ENCODE results near the gene MT1B. TPM values are rescaled to one million over a fixed set of nuclear protein-coding genes. Genes with fewer than 3 reads are reported as not detected.

MT1B gene
- total RNA-seq (not detected), polyA plus RNA-seq (not detected), total RNA-seq (not detected)

DNA sequence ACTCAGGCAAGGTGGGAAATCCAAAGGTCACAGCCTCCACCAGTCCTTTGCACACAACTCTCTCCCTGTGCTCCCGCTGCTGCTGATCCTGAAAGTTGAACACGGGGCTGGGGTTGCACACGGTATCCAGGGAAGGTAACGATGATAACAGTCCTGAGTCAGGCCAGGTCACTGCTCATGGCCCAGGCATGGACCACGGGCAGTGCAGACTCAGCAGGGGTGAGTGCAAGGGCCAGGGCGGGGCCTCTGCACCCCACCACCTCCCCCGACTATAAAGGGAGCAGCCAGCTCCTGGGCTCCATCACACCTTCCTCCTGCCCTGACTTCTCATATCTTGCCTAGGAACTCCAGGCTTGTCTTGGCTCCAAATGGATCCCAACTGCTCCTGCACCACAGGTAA, at the start of gene MT1B:
TSS of gene MT1B (plus strand) at position 301 of the 400 bp plus-strand sequence. CDS start at position 369, 68 bp downstream.
- ChIA-PET POLR2A (no interaction called here), CTCF (no interaction called here)
- ATAC-seq: no peak

GRCh38 chr16:56603589-56603988, 48.1 kb upstream of the MT1B start:
- H3K4me3 ChIP-seq (ENCODE audit: low read length): no peak overlapping the region
- Mint-ChIP-seq H3K36me3 (no peaks in the 10 kb centered on the region), H3K9me3 (no peaks in the 10 kb centered on the region), H3K27me3 (peaks cover 0 to 16% (median 3%) of the 10 kb centered on the region in 5 donors), H3K4me1 (peaks cover 18 to 28% (median 23%) of the 10 kb centered on the region in 7 donors), H3K4me3 (no peak overlapping the region), H3K27ac (peak overlapping the region in 1 of 9 donors; percentile 31)
- intact Hi-C loops (cut with micrococcal nuclease): loop anchor here in 1 of 2 donors (1.0 kb wide), 2 partner anchors 40 to 99 kb away; no protein-coding TSS in a partner anchor
- no peaks in the 10 kb centered on the region for H3K27me3 ChIP-seq (ENCODE audit: control insufficient read depth in 2 of 2, insufficient read depth in 2 of 2, low read length in 2 of 2)
- H3K4me1 ChIP-seq (ENCODE audit: control insufficient read depth in 2 of 2, insufficient read depth in 2 of 2, low read length in 2 of 2): peaks cover 14 to 18% of the 10 kb centered on the region in 2 donors
- POLR2A ChIA-PET: interaction anchor here (3.6 kb wide), 1 partner anchor 99 kb away, joined by 16 read pairs; no protein-coding TSS in a partner anchor
- CTCF ChIA-PET: interaction anchor here (0.7 to 1.6 kb wide), 6 partner anchors 18 to 105 kb away, joined by 3 to 8 read pairs (median 5); no protein-coding TSS in a partner anchor
- H3K36me3 ChIP-seq (ENCODE audit: control insufficient read depth in 2 of 3, insufficient read depth in 3 of 3, low read length in 3 of 3): no peaks in the 10 kb centered on the region
- ATAC-seq (no peak), DNase-seq (peak in 2 of 9 donors; percentile 22 to 25)
- no peak overlapping the region for H3K27ac ChIP-seq (ENCODE audit: low read depth, low read length)
- H3K9me3 ChIP-seq (ENCODE audit: control insufficient read depth in 2 of 3, low read length in 3 of 3): no peaks in the 10 kb centered on the region

More for the DNA sequence above, at the start of gene MT1B:
- peaks cover 9 to 53% (median 16%) of the 10 kb centered on the region in 5 donors for H3K27me3 Mint-ChIP-seq
- Histone ChIP-seq H3K9me3 (ENCODE audit: control insufficient read depth in 2 of 3, low read length in 3 of 3) (no peaks in the 10 kb centered on the region), H3K4me3 (ENCODE audit: low read length) (no peak within 1 kb of the TSS), H3K27ac (ENCODE audit: low read depth, low read length) (no peak within 1 kb of the TSS), H3K27me3 (ENCODE audit: control insufficient read depth in 2 of 2, insufficient read depth in 2 of 2, low read length in 2 of 2) (peaks cover 0 to 8% of the 10 kb centered on the region in 2 donors), H3K36me3 (ENCODE audit: control insufficient read depth in 2 of 3, insufficient read depth in 3 of 3, low read length in 3 of 3) (no peaks in the 10 kb centered on the region), H3K4me1 (ENCODE audit: control insufficient read depth in 2 of 2, insufficient read depth in 2 of 2, low read length in 2 of 2) (no peaks in the 10 kb centered on the region)
- H3K4me1 Mint-ChIP-seq: no peaks in the 10 kb centered on the region
- no peaks in the 10 kb centered on the region for H3K36me3 Mint-ChIP-seq
- H3K9me3 Mint-ChIP-seq: no peaks in the 10 kb centered on the region
- no peak for DNase-seq
- no peak within 1 kb of the TSS for H3K4me3 Mint-ChIP-seq
- intact Hi-C loops (cut with micrococcal nuclease): no loop called here
- H3K27ac Mint-ChIP-seq: peak within 1 kb of the TSS in 1 of 9 donors; percentile 25

- no peak overlapping the region for H3K4me3 ChIP-seq (ENCODE audit: low read length)
- peaks cover 27 to 35% (median 32%) of the 10 kb centered on the region in 7 donors for H3K4me1 Mint-ChIP-seq
- H3K4me1 ChIP-seq (ENCODE audit: control insufficient read depth in 2 of 2, insufficient read depth in 2 of 2, low read length in 2 of 2): peaks cover 16 to 23% of the 10 kb centered on the region in 2 donors
- H3K27ac Mint-ChIP-seq: peak overlapping the region in 3 of 9 donors; percentile 3 to 84 (median 33)
- H3K27me3 Mint-ChIP-seq: peaks cover 0 to 12% (median 3%) of the 10 kb centered on the region in 5 donors
- peaks cover 0 to 3% (median 0%) of the 10 kb centered on the region in 5 donors for H3K36me3 Mint-ChIP-seq
- intact Hi-C loops (cut with micrococcal nuclease): loop anchor here (5.0 kb wide), 3 partner anchors 178 to 582 kb away; partner anchors contain the start of genes AMFR (in 1 of the 2), HERPUD1 (in 1 of the 2), PSME3IP1 (in 1 of the 2) and RSPRY1 (in 1 of the 2)
- H3K27me3 ChIP-seq (ENCODE audit: control insufficient read depth in 2 of 2, insufficient read depth in 2 of 2, low read length in 2 of 2): no peaks in the 10 kb centered on the region
- H3K9me3 ChIP-seq (ENCODE audit: control insufficient read depth in 2 of 3, low read length in 3 of 3): no peaks in the 10 kb centered on the region
- H3K36me3 ChIP-seq (ENCODE audit: control insufficient read depth in 2 of 3, insufficient read depth in 3 of 3, low read length in 3 of 3): no peaks in the 10 kb centered on the region
- no peak overlapping the region for H3K4me3 Mint-ChIP-seq
- CTCF ChIA-PET: interaction anchor here (0.5 to 1.9 kb wide), 8 partner anchors 16 to 102 kb away, joined by 3 to 14 read pairs (median 4); no protein-coding TSS in a partner anchor
- POLR2A ChIA-PET: interaction anchor here (0.7 to 4.8 kb wide), 4 partner anchors 8 to 97 kb away, joined by 3 to 23 read pairs (median 10); no protein-coding TSS in a partner anchor
- DNase-seq: no peak
- no peaks in the 10 kb centered on the region for H3K9me3 Mint-ChIP-seq
- ATAC-seq: no peak
- no peak overlapping the region for H3K27ac ChIP-seq (ENCODE audit: low read depth, low read length)
These were observed 46.7 kb upstream of the MT1B start for GRCh38 chr16:56604966-56605365.

DNA sequence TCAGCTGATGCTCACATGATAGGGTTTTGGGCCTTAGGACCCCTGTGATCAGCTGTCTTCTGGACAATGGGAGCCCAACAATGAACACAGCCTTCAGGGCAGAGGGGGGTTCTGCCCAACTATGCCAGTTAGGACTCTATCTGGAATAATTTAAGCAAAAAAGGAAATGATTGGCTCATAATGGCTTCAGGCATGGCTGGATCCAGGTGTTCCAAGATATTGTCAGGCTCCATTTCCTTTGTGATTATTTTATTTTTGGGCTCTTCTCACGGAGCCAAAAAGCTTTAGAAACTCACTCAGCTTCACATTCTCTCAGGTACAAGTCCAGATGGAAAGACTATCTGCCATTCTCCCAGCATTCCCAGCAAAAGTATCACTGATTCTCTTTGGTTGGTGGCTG, 46.2 kb upstream of the MT1B start:
- H3K27me3 Mint-ChIP-seq: peaks cover 0 to 7% (median 2%) of the 10 kb centered on the region in 5 donors
- peak overlapping the region in 5 of 9 donors; percentile 12 to 96 (median 85) for H3K27ac Mint-ChIP-seq
- H3K9me3 Mint-ChIP-seq: no peaks in the 10 kb centered on the region
- ATAC-seq (no peak), DNase-seq (no peak)
- peaks cover 27 to 39% (median 35%) of the 10 kb centered on the region in 7 donors for H3K4me1 Mint-ChIP-seq
- POLR2A ChIA-PET: interaction anchor here (0.7 to 4.8 kb wide), 6 partner anchors 8 to 103 kb away, joined by 3 to 23 read pairs (median 8); partner anchors contain the start of gene MT1X
- Histone ChIP-seq H3K27ac (ENCODE audit: low read depth, low read length) (no peak overlapping the region), H3K27me3 (ENCODE audit: control insufficient read depth in 2 of 2, insufficient read depth in 2 of 2, low read length in 2 of 2) (no peaks in the 10 kb centered on the region), H3K4me1 (ENCODE audit: control insufficient read depth in 2 of 2, insufficient read depth in 2 of 2, low read length in 2 of 2) (peaks cover 21 to 28% of the 10 kb centered on the region in 2 donors), H3K9me3 (ENCODE audit: control insufficient read depth in 2 of 3, low read length in 3 of 3) (no peaks in the 10 kb centered on the region), H3K4me3 (ENCODE audit: low read length) (no peak overlapping the region), H3K36me3 (ENCODE audit: control insufficient read depth in 2 of 3, insufficient read depth in 3 of 3, low read length in 3 of 3) (no peaks in the 10 kb centered on the region)
- no peak overlapping the region for H3K4me3 Mint-ChIP-seq
- CTCF ChIA-PET: interaction anchor here (0.8 to 1.9 kb wide), 5 partner anchors 15 to 97 kb away, joined by 3 to 14 read pairs (median 4); no protein-coding TSS in a partner anchor
- intact Hi-C loops (cut with micrococcal nuclease): loop anchor here (5.0 kb wide), 3 partner anchors 178 to 582 kb away; partner anchors contain the start of genes AMFR (in 1 of the 2), HERPUD1 (in 1 of the 2), PSME3IP1 (in 1 of the 2) and RSPRY1 (in 1 of the 2)
- peaks cover 0 to 3% (median 0%) of the 10 kb centered on the region in 5 donors for H3K36me3 Mint-ChIP-seq

DNA sequence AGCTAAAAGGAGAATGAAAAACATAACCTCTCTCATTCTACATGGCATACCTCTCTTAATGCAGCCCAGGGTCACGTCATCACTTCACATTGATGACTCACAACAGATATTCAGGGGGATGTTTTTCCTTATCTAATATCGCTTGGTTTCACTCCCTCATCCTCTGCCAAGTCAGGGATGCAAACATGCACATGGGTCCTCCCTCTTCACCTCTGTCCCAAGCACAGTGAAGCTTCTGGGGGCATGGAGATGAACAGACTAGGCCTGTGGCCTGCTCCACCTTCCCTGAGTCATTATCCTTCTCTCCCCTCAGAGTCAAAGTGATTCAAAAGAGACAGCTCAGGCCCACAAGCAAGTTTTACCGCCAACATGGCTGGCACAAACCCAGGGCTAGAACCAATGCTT, 45.6 kb upstream of the MT1B start:
- Histone ChIP-seq H3K4me3 (ENCODE audit: low read length) (no peak overlapping the region), H3K4me1 (ENCODE audit: control insufficient read depth in 2 of 2, insufficient read depth in 2 of 2, low read length in 2 of 2) (peaks cover 27 to 34% of the 10 kb centered on the region in 2 donors), H3K36me3 (ENCODE audit: control insufficient read depth in 2 of 3, insufficient read depth in 3 of 3, low read length in 3 of 3) (no peaks in the 10 kb centered on the region), H3K27ac (ENCODE audit: low read depth, low read length) (no peak overlapping the region), H3K27me3 (ENCODE audit: control insufficient read depth in 2 of 2, insufficient read depth in 2 of 2, low read length in 2 of 2) (no peaks in the 10 kb centered on the region), H3K9me3 (ENCODE audit: control insufficient read depth in 2 of 3, low read length in 3 of 3) (no peaks in the 10 kb centered on the region)
- Mint-ChIP-seq H3K36me3 (peaks cover 0 to 3% (median 0%) of the 10 kb centered on the region in 5 donors), H3K4me1 (peaks cover 32 to 45% (median 40%) of the 10 kb centered on the region in 7 donors), H3K4me3 (no peak overlapping the region), H3K27me3 (peaks cover 0 to 3% (median 0%) of the 10 kb centered on the region in 5 donors), H3K9me3 (no peaks in the 10 kb centered on the region), H3K27ac (peak overlapping the region; percentile 28 to 97 (median 85))
- CTCF ChIA-PET: interaction anchor here (1.6 to 1.9 kb wide), 2 partner anchors 29 to 96 kb away, joined by 4 to 14 read pairs; no protein-coding TSS in a partner anchor
- DNase-seq: no peak
- ATAC-seq: no peak
- intact Hi-C loops (cut with micrococcal nuclease): loop anchor here (2.0 to 5.0 kb wide), 4 partner anchors 19 to 581 kb away; partner anchors contain the start of genes AMFR (in 1 of the 2), HERPUD1 (in 1 of the 2), PSME3IP1 (in 1 of the 2) and RSPRY1 (in 1 of the 2)
- POLR2A ChIA-PET: interaction anchor here (0.7 to 4.8 kb wide), 6 partner anchors 9 to 102 kb away, joined by 3 to 23 read pairs (median 8); partner anchors contain the start of gene MT1X

- no peak for DNase-seq
- ChIA-PET POLR2A (interaction anchor here (0.7 to 4.8 kb wide), 8 partner anchors 11 to 101 kb away, joined by 3 to 23 read pairs (median 10); partner anchors contain the start of gene MT1X), CTCF (interaction anchor here (1.1 kb wide), 1 partner anchor 94 kb away, joined by 3 read pairs; no protein-coding TSS in a partner anchor)
- peaks cover 0 to 5% (median 0%) of the 10 kb centered on the region in 5 donors for H3K36me3 Mint-ChIP-seq
- no peak for ATAC-seq
- H3K9me3 Mint-ChIP-seq: no peaks in the 10 kb centered on the region
- no peaks in the 10 kb centered on the region for H3K36me3 ChIP-seq (ENCODE audit: control insufficient read depth in 2 of 3, insufficient read depth in 3 of 3, low read length in 3 of 3)
- H3K4me1 Mint-ChIP-seq: peaks cover 35 to 49% (median 45%) of the 10 kb centered on the region in 7 donors
- peak overlapping the region; percentile 28 to 97 (median 88) for H3K27ac Mint-ChIP-seq
- H3K9me3 ChIP-seq (ENCODE audit: control insufficient read depth in 2 of 3, low read length in 3 of 3): no peaks in the 10 kb centered on the region
- H3K27me3 Mint-ChIP-seq: no peaks in the 10 kb centered on the region
- peak overlapping the region; percentile 94 for H3K27ac ChIP-seq (ENCODE audit: low read depth, low read length)
- peak overlapping the region; percentile 30 to 95 (median 84) for H3K4me3 Mint-ChIP-seq
- H3K4me1 ChIP-seq (ENCODE audit: control insufficient read depth in 2 of 2, insufficient read depth in 2 of 2, low read length in 2 of 2): peaks cover 29 to 34% of the 10 kb centered on the region in 2 donors
- no peaks in the 10 kb centered on the region for H3K27me3 ChIP-seq (ENCODE audit: control insufficient read depth in 2 of 2, insufficient read depth in 2 of 2, low read length in 2 of 2)
- no peak overlapping the region for H3K4me3 ChIP-seq (ENCODE audit: low read length)
- intact Hi-C loops (cut with micrococcal nuclease): loop anchor here (2.0 to 5.0 kb wide), 4 partner anchors 20 to 581 kb away; partner anchors contain the start of genes AMFR (in 1 of the 2), HERPUD1 (in 1 of the 2), PSME3IP1 (in 1 of the 2) and RSPRY1 (in 1 of the 2)
These were observed 45.1 kb upstream of the MT1B start for GRCh38 chr16:56606476-56607108.
